Mesothelial cell of epicardium (in vitro differentiated cells): ENCODE results near the gene MB21D2. TPM values are rescaled to one million over a fixed set of nuclear protein-coding genes. Genes with fewer than 3 reads are reported as not detected.

ENCODE experiments used
- DNase-seq, 2 experiments: peaks; one replicate each; pipeline ENCODE4 v3.0.0; 2021; ENCODE audit warnings: low spot score in 2 of 2; ENCODE audit not compliant: unreplicated experiment in 2 of 2
- H3K27ac Mint-ChIP-seq: 2 replicates; pipeline ENCODE4 v1.8.0; 2021; ENCODE audit warnings: mixed read lengths
- H3K27me3 Mint-ChIP-seq: 2 replicates; pipeline ENCODE4 v1.8.0; 2021; ENCODE audit warnings: low read depth, mixed read lengths
- H3K36me3 Mint-ChIP-seq: 2 replicates; pipeline ENCODE4 v1.8.0; 2021; ENCODE audit warnings: mixed read lengths
- H3K4me1 Mint-ChIP-seq: 2 replicates; pipeline ENCODE4 v1.8.0; 2021; ENCODE audit warnings: mixed read lengths
- H3K4me3 Mint-ChIP-seq: 2 replicates; pipeline ENCODE4 v1.8.0; 2021; ENCODE audit warnings: mild to moderate bottlenecking, moderate library complexity, mixed read lengths
- H3K9me3 Mint-ChIP-seq: 2 replicates; pipeline ENCODE4 v1.8.0; 2021; ENCODE audit warnings: mixed read lengths
- CTCF ChIP-seq: fragments of 200-600 bp; sonication (generic); IDR thresholded peaks from one replicate; pipeline ENCODE4 v1.5.0; 2021; ENCODE audit warnings: antibody characterized with exemption; ENCODE audit not compliant: unreplicated experiment
- total RNA-seq: library from RNA; stranded (reverse); gene quantifications from 3 replicates; pipeline ENCODE4 v1.2.1, GENCODE V29; 2021

The MB21D2 gene
- total RNA-seq, 1 donor from 2014 or later, result 8.5 TPM

GRCh38 chr3:192883512-192883911, 34.1 kb downstream of the MB21D2 start:
- Mint-ChIP-seq H3K9me3 (no peaks in the 10 kb centered on the region), H3K27ac (peak overlapping the region; percentile 86), H3K36me3 (no peaks in the 10 kb centered on the region), H3K27me3 (no peaks in the 10 kb centered on the region), H3K4me1 (peaks cover 66% of the 10 kb centered on the region), H3K4me3 (no peak overlapping the region)
- no peak for TF ChIP-seq CTCF
- no peak for DNase-seq

- no peak for TF ChIP-seq CTCF
- Mint-ChIP-seq H3K36me3 (peaks cover 3% of the 10 kb centered on the region), H3K27me3 (no peaks in the 10 kb centered on the region), H3K27ac (peak overlapping the region; percentile 67), H3K9me3 (no peaks in the 10 kb centered on the region), H3K4me1 (peaks cover 67% of the 10 kb centered on the region), H3K4me3 (no peak overlapping the region)
- no peak for DNase-seq
Observed at GRCh38 chr3:192881159-192881786, 36.4 kb downstream of the MB21D2 start.

DNA sequence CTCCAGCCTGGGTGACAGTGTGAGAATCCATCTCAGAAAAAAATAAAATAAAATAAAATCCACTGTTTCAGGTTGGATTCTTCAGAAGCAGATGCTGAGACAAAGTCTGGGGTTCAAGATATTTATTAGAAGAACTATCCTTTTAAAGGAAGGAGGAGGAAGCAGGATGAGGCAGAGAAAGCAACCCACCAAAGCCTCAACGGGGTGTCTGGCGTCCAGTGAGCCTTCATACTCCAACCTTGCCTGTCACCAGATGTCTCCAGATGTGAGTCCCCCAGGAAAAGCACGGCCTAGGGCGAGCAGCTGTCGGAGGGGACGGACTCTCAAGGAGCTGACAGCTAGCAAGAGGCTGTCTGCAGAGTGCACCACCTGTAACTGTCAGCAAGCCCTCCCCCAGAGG, 37.3 kb downstream of the MB21D2 start:
- Mint-ChIP-seq H3K27ac (no peak overlapping the region), H3K36me3 (peaks cover 3% of the 10 kb centered on the region), H3K27me3 (no peaks in the 10 kb centered on the region), H3K9me3 (no peaks in the 10 kb centered on the region), H3K4me3 (no peak overlapping the region), H3K4me1 (peaks cover 67% of the 10 kb centered on the region)
- no peak for DNase-seq
- no peak for TF ChIP-seq CTCF

DNA sequence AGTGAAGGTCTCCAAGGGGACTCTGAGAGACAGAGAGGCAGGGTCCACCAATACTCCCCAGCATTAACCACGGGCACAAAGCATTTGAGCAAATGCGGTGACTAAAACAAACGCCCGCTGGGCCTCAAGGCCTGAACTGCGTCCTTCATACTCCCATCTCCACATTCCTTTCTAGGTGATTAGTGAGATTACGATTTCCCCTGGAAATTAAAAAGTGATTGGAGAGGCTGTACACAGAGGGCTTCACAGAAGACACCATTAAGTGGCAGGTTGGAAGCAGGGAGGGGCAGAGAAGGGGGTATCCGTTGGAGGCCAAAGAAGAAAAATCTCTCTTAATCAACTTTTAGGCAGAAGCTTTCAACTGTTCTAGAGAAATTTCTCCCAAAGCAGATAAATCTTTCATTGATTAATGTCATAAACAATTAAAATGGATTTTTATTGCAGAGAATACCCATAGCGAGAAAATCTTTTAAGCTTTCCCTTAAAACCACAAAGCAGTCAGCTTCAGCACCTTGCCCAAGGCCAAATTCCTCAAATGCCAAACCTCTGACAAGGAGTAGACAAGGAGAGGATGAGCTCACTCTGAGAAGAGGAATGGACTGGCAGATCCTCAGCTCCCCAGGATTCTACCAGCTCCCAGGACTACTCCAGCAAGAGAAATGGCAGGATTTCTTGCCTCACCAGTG, 38.2 kb downstream of the MB21D2 start:
- Mint-ChIP-seq H3K9me3 (no peaks in the 10 kb centered on the region), H3K27me3 (no peaks in the 10 kb centered on the region), H3K36me3 (peaks cover 3% of the 10 kb centered on the region), H3K4me3 (peak overlapping the region; percentile 24), H3K27ac (no peak overlapping the region), H3K4me1 (peaks cover 58% of the 10 kb centered on the region)
- no peak for TF ChIP-seq CTCF
- peak; percentile 50 to 79 for DNase-seq

DNA sequence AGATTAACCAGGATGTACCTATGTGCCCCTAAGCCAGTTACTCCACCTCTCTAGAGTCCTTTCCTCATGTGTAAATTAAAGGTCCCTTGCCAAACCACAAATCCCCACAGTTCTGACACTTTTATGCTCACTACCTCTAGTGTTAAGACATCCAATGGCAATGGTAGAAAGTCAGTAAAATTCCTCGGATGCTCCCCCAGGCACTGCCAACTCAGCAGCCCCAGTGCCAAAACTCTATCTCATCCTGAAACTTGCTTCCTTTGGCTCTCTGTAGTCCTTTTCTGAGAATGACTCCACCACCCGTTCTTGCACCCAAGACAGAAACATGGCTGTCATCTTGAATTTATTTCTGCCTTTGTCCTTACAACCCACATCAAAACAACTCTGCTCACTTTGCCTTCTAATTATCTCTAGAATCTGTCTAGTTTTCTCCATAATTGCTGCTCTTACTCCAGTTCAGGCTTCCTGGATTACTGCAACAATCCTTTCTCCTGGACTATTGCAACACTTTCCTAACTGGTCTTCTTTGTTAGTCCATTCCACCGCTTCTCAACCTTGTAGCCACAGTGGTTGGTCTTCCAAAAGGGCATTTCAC, 41.6 kb downstream of the MB21D2 start:
- H3K4me1 Mint-ChIP-seq, result peaks cover 42% of the 10 kb centered on the region
- no peak for DNase-seq
- peaks cover 6% of the 10 kb centered on the region for H3K9me3 Mint-ChIP-seq
- TF ChIP-seq CTCF, result no peak
- no peak overlapping the region for H3K4me3 Mint-ChIP-seq
- H3K36me3 Mint-ChIP-seq, result peaks cover 3% of the 10 kb centered on the region
- no peak overlapping the region for H3K27ac Mint-ChIP-seq
- H3K27me3 Mint-ChIP-seq, result no peaks in the 10 kb centered on the region
